H1 (cell line): Measurements from ENCODE around the gene FHL2. TPM values are rescaled to one million over a fixed set of nuclear protein-coding genes. Genes with fewer than 3 reads are reported as not detected.

Experiments used
- CTCF ChIA-PET: fragments of 300-600 bp; sonication (Branson Sonifier 250); formaldehyde crosslinking; loops from one replicate; lab custom pipeline; 2021; ENCODE audit not compliant: partially characterized antibody; lab: Charles Lee
- POLR2A ChIA-PET: fragments of 300-600 bp; sonication (Branson Sonifier 250); formaldehyde crosslinking; loops from one replicate; lab custom pipeline; 2021; ENCODE audit warnings: inconsistent platforms; ENCODE audit not compliant: partially characterized antibody; lab: Charles Lee
- DNase-seq, 2 experiments: peaks; one replicate each; pipeline versions ENCODE4 v3.0.0 to v3.0.0-alpha.2; 2010 to 2022; ENCODE audit warnings: low spot score in 2 of 2, low read depth in 1 of 2, mixed read lengths in 1 of 2
- FAIRE-seq: peaks from 2 replicates; lab custom pipeline; 2011; peaks lifted over from hg19 to GRCh38; lab: Jason Lieb, UNC
- H2AFZ ChIP-seq: 2 replicates; pipeline ENCODE4 v1.8.1; 2012; ENCODE audit warnings: low read length, inconsistent platforms
- H2AK5ac ChIP-seq: 2 replicates; pipeline ENCODE4 v1.6.1; 2013; ENCODE audit warnings: low read depth, low read length
- H2BK120ac ChIP-seq: replicated peaks from 2 replicates; pipeline ENCODE3; 2013; ENCODE audit warnings: low read depth, low read length, inconsistent platforms
- H2BK12ac ChIP-seq: 2 replicates; pipeline ENCODE4 v1.6.1; 2013; ENCODE audit warnings: low read depth, low read length
- H2BK15ac ChIP-seq: 2 replicates; pipeline ENCODE4 v1.6.1; 2013; ENCODE audit warnings: low read length
- H2BK20ac ChIP-seq: 2 replicates; pipeline ENCODE4 v1.6.1; 2013; ENCODE audit warnings: low read length
- H2BK5ac ChIP-seq: 2 replicates; pipeline ENCODE4 v1.6.1; 2013; ENCODE audit warnings: low read depth, low read length
- H3K14ac ChIP-seq: 2 replicates; pipeline ENCODE4 v1.6.1; 2013; ENCODE audit warnings: inconsistent platforms; ENCODE audit not compliant: insufficient read length
- H3K18ac ChIP-seq: 2 replicates; pipeline ENCODE4 v1.6.1; 2013; ENCODE audit warnings: low read length; ENCODE audit errors: extremely low read depth
- H3K23ac ChIP-seq: 2 replicates; pipeline ENCODE4 v1.6.1; 2013; ENCODE audit warnings: inconsistent platforms; ENCODE audit not compliant: insufficient read length
- H3K23me2 ChIP-seq: 2 replicates; pipeline ENCODE4 v1.6.1; 2013; ENCODE audit warnings: low read depth, low read length
- H3K27ac ChIP-seq: 2 replicates; pipeline ENCODE4 v1.6.1; 2011; ENCODE audit warnings: low read depth, low read length, inconsistent platforms
- H3K27me3 ChIP-seq, 4 experiments: replicated peaks in 1 of 4; 1 replicate in 1 of 4; 2 replicates in 3 of 4; pipeline versions ENCODE4 v1.6.1 to v1.8.1; 2011 to 2013; ENCODE audit warnings: low read length in 3 of 4, mild to moderate bottlenecking in 3 of 4, inconsistent platforms in 2 of 4, mixed read lengths in 2 of 4, moderate library complexity in 1 of 4; ENCODE audit not compliant: control insufficient read depth in 3 of 4, insufficient read depth in 3 of 4; ENCODE audit errors: extremely low read depth in 1 of 4
- H3K36me3 ChIP-seq, 4 experiments: 2 replicates each; pipeline versions ENCODE4 v1.6.1 to v1.8.1; 2011 to 2013; ENCODE audit warnings: mild to moderate bottlenecking in 4 of 4, low read length in 3 of 4, moderate library complexity in 2 of 4, control low read depth in 1 of 4, inconsistent platforms in 1 of 4; ENCODE audit not compliant: insufficient read depth in 4 of 4, control insufficient read depth in 2 of 4
- H3K4ac ChIP-seq: replicated peaks from 2 replicates; pipeline ENCODE3; 2013; ENCODE audit warnings: low read length, low read depth, mixed read lengths, inconsistent platforms; ENCODE audit not compliant: insufficient read length
- H3K4me1 ChIP-seq, 4 experiments: replicated peaks in 1 of 4; 1 replicate in 1 of 4; 2 replicates in 3 of 4; pipeline versions ENCODE4 v1.6.1 to v1.8.1; 2011 to 2013; ENCODE audit warnings: low read length in 3 of 4, inconsistent platforms in 2 of 4, mixed read lengths in 1 of 4; ENCODE audit not compliant: insufficient read depth in 4 of 4, control insufficient read depth in 3 of 4
- H3K4me2 ChIP-seq, 2 experiments: 2 replicates each; pipeline versions ENCODE4 v1.6.1 to v1.8.1; 2011 to 2013; ENCODE audit warnings: low read depth in 2 of 2, low read length in 2 of 2, control low read depth in 1 of 2, inconsistent platforms in 1 of 2, mild to moderate bottlenecking in 1 of 2; ENCODE audit not compliant: insufficient read depth in 1 of 2
- H3K4me3 ChIP-seq, 4 experiments: fragments of 200-600, 300-600 bp in 1 of 4; sonication (generic), shearing (Covaris generic), sonication (Bioruptor Twin) in 1 of 4; 2 replicates each; pipeline versions ENCODE4 v1.5.1 to v1.8.1; 2011 to 2016; ENCODE audit warnings: low read length in 4 of 4, low read depth in 3 of 4, control low read depth in 2 of 4, inconsistent platforms in 2 of 4, mild to moderate bottlenecking in 2 of 4, mixed read lengths in 1 of 4, moderate library complexity in 1 of 4; ENCODE audit not compliant: insufficient read depth in 2 of 4; ENCODE audit errors: extremely low read depth in 1 of 4
- H3K56ac ChIP-seq: replicated peaks from 2 replicates; pipeline ENCODE3; 2013; ENCODE audit warnings: low read depth, mild to moderate bottlenecking, mixed read lengths, low read length, inconsistent platforms; ENCODE audit not compliant: insufficient read length
- H3K79me1 ChIP-seq: 2 replicates; pipeline ENCODE4 v1.6.1; 2013; ENCODE audit warnings: low read depth, low read length, control low read depth
- H3K79me2 ChIP-seq, 2 experiments: 2 replicates each; pipeline versions ENCODE4 v1.6.1 to v1.8.1; 2012 to 2013; ENCODE audit warnings: low read length in 2 of 2, mild to moderate bottlenecking in 2 of 2, inconsistent platforms in 1 of 2; ENCODE audit not compliant: insufficient read depth in 2 of 2, control insufficient read depth in 1 of 2
- H3K9ac ChIP-seq, 4 experiments: replicated peaks in 1 of 4; 1 replicate in 1 of 4; 2 replicates in 3 of 4; pipeline versions ENCODE4 v1.6.1 to v1.8.1; 2011 to 2013; ENCODE audit warnings: low read depth in 3 of 4, low read length in 3 of 4, control low read depth in 2 of 4, mild to moderate bottlenecking in 2 of 4, moderate library complexity in 2 of 4, inconsistent platforms in 1 of 4; ENCODE audit errors: extremely low read depth in 1 of 4
- H3K9me3 ChIP-seq, 2 experiments: 2 replicates each; pipeline versions ENCODE4 v1.6.1 to v1.8.1; 2012 to 2013; ENCODE audit warnings: mild to moderate bottlenecking in 2 of 2, moderate library complexity in 2 of 2, control low read depth in 1 of 2, inconsistent platforms in 1 of 2, low read depth in 1 of 2, low read length in 1 of 2, mixed read lengths in 1 of 2; ENCODE audit not compliant: insufficient read depth in 2 of 2
- H4K20me1 ChIP-seq, 2 experiments: replicated peaks in 1 of 2; 2 replicates each; pipeline versions ENCODE3 to v1.8.1; 2011 to 2013; ENCODE audit warnings: inconsistent platforms in 2 of 2, low read length in 2 of 2, mild to moderate bottlenecking in 1 of 2; ENCODE audit not compliant: insufficient read depth in 2 of 2, control insufficient read depth in 1 of 2
- H4K5ac ChIP-seq: 2 replicates; pipeline ENCODE4 v1.6.1; 2013; ENCODE audit warnings: low read length, low read depth, mixed read lengths, inconsistent platforms; ENCODE audit not compliant: insufficient read length
- H4K8ac ChIP-seq: 2 replicates; pipeline ENCODE4 v1.8.0; 2013; ENCODE audit warnings: mild to moderate bottlenecking, moderate library complexity, low read length, inconsistent platforms; ENCODE audit not compliant: insufficient read depth; ENCODE audit errors: extremely low read depth
- H4K91ac ChIP-seq: replicated peaks from 2 replicates; pipeline ENCODE3; 2013; ENCODE audit warnings: low read length, mixed read lengths, inconsistent platforms; ENCODE audit not compliant: insufficient read length
- CEBPB ChIP-seq: IDR thresholded peaks from 2 replicates; pipeline ENCODE4 v1.6.1; 2012; ENCODE audit warnings: low read depth, low read length
- EGR1 ChIP-seq: IDR thresholded peaks from 2 replicates; pipeline ENCODE4 v1.6.1; 2011; ENCODE audit warnings: low read depth, low read length, borderline replicate concordance
- EP300 ChIP-seq, 2 experiments: IDR thresholded peaks; 1 replicate in 1 of 2; 2 replicates in 1 of 2; pipeline ENCODE4 v1.6.1; 2011 to 2012; ENCODE audit warnings: low read depth in 2 of 2, low read length in 2 of 2, mild to moderate bottlenecking in 2 of 2, borderline replicate concordance in 1 of 2, inconsistent platforms in 1 of 2, moderate library complexity in 1 of 2
- KDM4A ChIP-seq: IDR thresholded peaks from one replicate; pipeline ENCODE4 v1.7.1; 2012; ENCODE audit warnings: low read depth, mild to moderate bottlenecking, moderate library complexity, low read length, inconsistent platforms; ENCODE audit not compliant: severe bottlenecking
- MAFK ChIP-seq: IDR thresholded peaks from 2 replicates; pipeline ENCODE4 v1.6.1; 2012; ENCODE audit warnings: low read depth, mild to moderate bottlenecking, improper control_type of control experiment, low read length
- NANOG ChIP-seq: IDR thresholded peaks from 2 replicates; pipeline ENCODE4 v1.6.1; 2011; ENCODE audit warnings: low read length, low read depth, mild to moderate bottlenecking, inconsistent platforms; ENCODE audit not compliant: insufficient read depth, poor library complexity, severe bottlenecking
- POLR2AphosphoS5 ChIP-seq: IDR thresholded peaks from 2 replicates; pipeline ENCODE4 v1.6.1; 2011; ENCODE audit warnings: low read depth, low read length
- POU5F1 ChIP-seq: IDR thresholded peaks from 2 replicates; pipeline ENCODE4 v1.6.1; 2011; ENCODE audit warnings: low read depth, mild to moderate bottlenecking, low read length, moderate library complexity
- SIN3A ChIP-seq, 2 experiments: IDR thresholded peaks in 1 of 2; conservative IDR thresholded peaks in 1 of 2; 2 replicates each; pipeline ENCODE4 v1.6.1; 2011 to 2012; ENCODE audit warnings: low read length in 2 of 2, improper control_type of control experiment in 1 of 2, low read depth in 1 of 2, mild to moderate bottlenecking in 1 of 2
- SUZ12 ChIP-seq: fragments of 200-600 bp; sonication (generic); IDR thresholded peaks from 2 replicates; pipeline ENCODE4 v1.6.1; 2012; ENCODE audit warnings: mild to moderate bottlenecking, inconsistent platforms, low read length, moderate library complexity, mixed read lengths
- TAF7 ChIP-seq: optimal IDR thresholded peaks from 2 replicates; pipeline ENCODE3; 2011; ENCODE audit warnings: low read depth, mild to moderate bottlenecking, inconsistent platforms, low read length, moderate library complexity, borderline replicate concordance
- ZNF274 ChIP-seq: IDR thresholded peaks from 2 replicates; pipeline ENCODE4 v1.7.0; 2012; ENCODE audit warnings: low read length, borderline replicate concordance; ENCODE audit errors: extremely low read depth
- WGBS, 2 experiments: shearing (Covaris generic) in 1 of 2; methylation state at CpG; one replicate each; pipeline versions ENCODE4 v1.1.6 to v1.1.7; 2013 to 2015; ENCODE audit warnings: low lambda C conversion rate in 2 of 2, mixed read lengths in 2 of 2, inconsistent platforms in 1 of 2, low coverage in 1 of 2, missing lambda C conversion rate in 1 of 2; ENCODE audit not compliant: insufficient replicate concordance in 2 of 2, insufficient coverage in 1 of 2, insufficient read length in 1 of 2; ENCODE audit errors: extremely low coverage in 1 of 2, missing lambda C conversion rate in 1 of 2; 5-methylcytosine and 5-hydroxymethylcytosine counted together
- polyA plus RNA-seq, 7 experiments: library from polyadenylated mRNA; depleted of rRNA in 3 of 7; stranded (reverse) in 5 of 7; unstranded in 2 of 7; fragments of >200 nt in 5 of 7; fragments of 200-250 nt in 2 of 7; gene quantifications; 1 replicate in 5 of 7; 2 replicates in 1 of 7; 4 replicates in 1 of 7; pipeline versions ENCODE4 v1.2.1 to v1.2.3, GENCODE V29; 2011 to 2013; ENCODE audit warnings: missing spikeins in 2 of 7, mixed read lengths in 2 of 7
- total RNA-seq: library from RNA; stranded (reverse); fragmentation: NEBNext Ultra II Directional; extraction: Animal tissue kit (Norgen Biotek cat#: 25700); gene quantifications from 2 replicates; pipeline ENCODE4 v1.2.1, GENCODE V29; 2021

The FHL2 gene
- total and polyA plus RNA-seq, 2 of the 8 experiments (the other 6 are each of a cell fraction or from before 2014, with no cell fraction given), result 33.2 to 64.3 TPM

DNA sequence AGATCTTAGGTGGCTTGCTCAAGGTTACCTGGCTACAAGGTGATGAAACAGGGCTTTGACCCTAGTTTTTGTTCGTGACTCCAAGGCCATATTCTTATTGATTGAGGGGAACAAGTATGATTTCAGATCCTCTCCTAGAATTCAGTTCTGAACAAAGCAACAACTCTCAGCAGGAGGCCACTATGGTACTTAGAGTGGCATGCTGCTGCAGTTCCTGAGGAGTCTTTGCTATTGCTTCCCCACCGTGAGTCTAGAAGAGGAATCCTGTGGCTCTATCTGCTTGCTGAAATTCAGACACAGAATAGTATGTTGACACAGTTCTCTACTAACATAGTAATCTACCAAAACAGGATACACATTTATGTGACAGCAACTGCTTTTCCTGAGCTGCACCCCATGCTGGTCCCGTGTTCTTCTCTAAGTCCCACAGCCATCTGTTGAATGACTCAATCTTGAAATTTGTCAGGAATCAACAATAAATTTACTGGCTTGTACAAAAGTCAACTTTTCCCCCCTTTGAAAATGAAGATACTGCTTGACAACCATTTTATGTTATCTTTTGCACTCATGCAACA is 73.4 kb downstream of the FHL2 start:
- H3K79me2 ChIP-seq, result peaks cover 9 to 79% of the 10 kb centered on the region in 2 experiments; a peak in 3 of 4 replicates
- no peak overlapping the region for H3K4me3 ChIP-seq
- peaks cover 5 to 12% (median 9%) of the 10 kb centered on the region in 4 experiments; a peak in 5 of 7 replicates for H3K4me1 ChIP-seq
- H3K79me1 ChIP-seq, result peaks cover 22% of the 10 kb centered on the region
- peaks cover 0 to 7% of the 10 kb centered on the region in 2 experiments for H4K20me1 ChIP-seq
- no peak overlapping the region for H3K27ac ChIP-seq
- no peaks in the 10 kb centered on the region for H3K36me3 ChIP-seq
- 0 out of 2 replicates have a peak overlapping the region, but pooled peaks have one; percentile 86 for H2AK5ac ChIP-seq
- no peak overlapping the region for H4K91ac ChIP-seq
- no peak overlapping the region for H3K4ac ChIP-seq
- no peak overlapping the region for H2BK15ac ChIP-seq
- H2BK12ac ChIP-seq, result peak overlapping the region; percentile 87; the same call in 1 of the 2 replicates
- FAIRE-seq, result no peak
- peaks cover 10% of the 10 kb centered on the region; the same call in 1 of the 2 replicates for H3K23me2 ChIP-seq
- H3K9ac ChIP-seq, result no peak overlapping the region; a peak in 1 of 7 replicates
- H4K5ac ChIP-seq, result no peak overlapping the region
- H3K18ac ChIP-seq, result no peak overlapping the region
- no peak overlapping the region for H4K8ac ChIP-seq
- H3K27me3 ChIP-seq, result no peaks in the 10 kb centered on the region
- ChIA-PET POLR2A (interaction anchor here (0.7 kb wide), 2 partner anchors 9 to 10 kb away, joined by 3 to 4 read pairs; no protein-coding TSS in a partner anchor), CTCF (interaction anchor here (1.1 kb wide), 1 partner anchor 16 kb away, joined by 4 read pairs; no protein-coding TSS in a partner anchor)
- no peak overlapping the region for H2BK20ac ChIP-seq
- H3K9me3 ChIP-seq, result no peaks in the 10 kb centered on the region
- H2BK120ac ChIP-seq, result no peak overlapping the region
- H3K14ac ChIP-seq, result no peak overlapping the region
- 0 out of 2 replicates have a peak overlapping the region, but pooled peaks have one; percentile 74 for H2BK5ac ChIP-seq
- DNase-seq, result no peak
- H3K23ac ChIP-seq, result no peak overlapping the region
- H3K56ac ChIP-seq, result no peak overlapping the region
- WGBS, 2 experiments, result 87% methylated on average over 3 of the region's 3 CpGs; no CpG with 5 or more reads in 1 of the 2 experiments
- peak overlapping the region in 1 of 2 experiments; percentile 9; a peak in 1 of 4 replicates for H3K4me2 ChIP-seq
- H2AFZ ChIP-seq, result no peak overlapping the region
- TF ChIP-seq POLR2AphosphoS5 (no peak), TAF7 (no peak), EGR1 (no peak), NANOG (no peak), EP300 (IDR thresholded peaks at IDR 0.05; ENCODE audit: borderline replicate concordance in 1 of 2, low read depth in 2 of 2, low read length in 2 of 2) (no peak), SUZ12 (no peak), POU5F1 (no peak), MAFK (no peak), SIN3A (conservative IDR thresholded peaks at IDR 0.05 in 1 of 2, IDR thresholded peaks at IDR 0.05 in 1 of 2; ENCODE audit: low read depth in 1 of 2, low read length in 2 of 2) (no peak), CEBPB (no peak), ZNF274 (no peak), KDM4A (no peak)
